ENCODE data around the gene TXNRD2.

The TXNRD2 gene

GRCh38 chr22:19872779-19873137 lies 68.9 kb downstream of the TXNRD2 start:
- no peak for DNase-seq (ENCODE audit: low read depth)

GRCh38 chr22:19871845-19872778 lies 69.5 kb downstream of the TXNRD2 start:
- TF ChIP-seq CTCF (IDR thresholded peaks at IDR 0.05; ENCODE audit: low read depth, low read length, missing control alignments): no peak
- H3K4me3 ChIP-seq (ENCODE audit: low read depth, low read length): no peak overlapping the region
- DNase-seq (ENCODE audit: low read depth): no peak

More at GRCh38 chr22:19872779-19873137, 68.9 kb downstream of the TXNRD2 start:
- TF ChIP-seq CTCF (IDR thresholded peaks at IDR 0.05; ENCODE audit: low read depth, low read length, missing control alignments): no peak
- H3K4me3 ChIP-seq (ENCODE audit: low read depth, low read length): no peak overlapping the region

GRCh38 chr22:19871023-19871844 lies 70.4 kb downstream of the TXNRD2 start:
- TF ChIP-seq CTCF (IDR thresholded peaks at IDR 0.05; ENCODE audit: low read depth, low read length, missing control alignments): no peak
- no peak for DNase-seq (ENCODE audit: low read depth)
- H3K4me3 ChIP-seq (ENCODE audit: low read depth, low read length): no peak overlapping the region

- H3K4me3 ChIP-seq (ENCODE audit: low read depth, low read length): no peak overlapping the region
- TF ChIP-seq CTCF (IDR thresholded peaks at IDR 0.05; ENCODE audit: low read depth, low read length, missing control alignments): no peak
- no peak for DNase-seq (ENCODE audit: low read depth)
Observed at GRCh38 chr22:19870153-19871022, 71.2 kb downstream of the TXNRD2 start.

GRCh38 chr22:19869497-19870152 lies 72.0 kb downstream of the TXNRD2 start:
- no peak for DNase-seq (ENCODE audit: low read depth)
- H3K4me3 ChIP-seq (ENCODE audit: low read depth, low read length): no peak overlapping the region
- no peak for TF ChIP-seq CTCF (IDR thresholded peaks at IDR 0.05; ENCODE audit: low read depth, low read length, missing control alignments)
